Mesenchymal stem cell (in vitro differentiated cells and primary cell): ENCODE measurements around the gene CERS6.

Experiments
- DNase-seq: peaks from one replicate; pipeline ENCODE4 v3.0.0-alpha.2; 2013
- H2AFZ ChIP-seq: one replicate; pipeline ENCODE4 v1.6.1; 2013; ENCODE audit warnings: low read depth, mild to moderate bottlenecking, control low read depth, inconsistent platforms, low read length, moderate library complexity
- H2AK5ac ChIP-seq: 2 replicates; pipeline ENCODE4 v1.6.1; 2013; ENCODE audit warnings: low read length, moderate library complexity, mild to moderate bottlenecking, inconsistent platforms; ENCODE audit not compliant: severe bottlenecking
- H2BK120ac ChIP-seq: one replicate; pipeline ENCODE4 v1.6.1; 2013; ENCODE audit warnings: low read depth, mild to moderate bottlenecking, inconsistent platforms, low read length, moderate library complexity
- H2BK12ac ChIP-seq, 2 experiments: one replicate each; pipeline ENCODE4 v1.6.1; 2013; ENCODE audit warnings: inconsistent platforms in 2 of 2, low read length in 2 of 2, mild to moderate bottlenecking in 2 of 2, moderate library complexity in 2 of 2, control low read depth in 1 of 2
- H2BK15ac ChIP-seq: one replicate; pipeline ENCODE4 v1.6.1; 2013; ENCODE audit warnings: mild to moderate bottlenecking, low read depth, inconsistent platforms; ENCODE audit not compliant: poor library complexity, severe bottlenecking
- H2BK5ac ChIP-seq: 2 replicates; pipeline ENCODE4 v1.6.1; 2013; ENCODE audit warnings: low read depth, mild to moderate bottlenecking, low read length, control low read depth, inconsistent platforms; ENCODE audit not compliant: poor library complexity, severe bottlenecking
- H3K14ac ChIP-seq, 2 experiments: one replicate each; pipeline ENCODE4 v1.6.1; 2013; ENCODE audit warnings: inconsistent platforms in 2 of 2, low read length in 2 of 2, control low read depth in 1 of 2, mild to moderate bottlenecking in 1 of 2, moderate library complexity in 1 of 2
- H3K18ac ChIP-seq, 2 experiments: one replicate each; pipeline ENCODE4 v1.6.1; 2013; ENCODE audit warnings: inconsistent platforms in 2 of 2, low read length in 2 of 2, control low read depth in 1 of 2, low read depth in 1 of 2, mild to moderate bottlenecking in 1 of 2
- H3K23ac ChIP-seq, 2 experiments: one replicate each; pipeline ENCODE4 v1.6.1; 2013; ENCODE audit warnings: inconsistent platforms in 2 of 2, low read length in 2 of 2, mild to moderate bottlenecking in 2 of 2, moderate library complexity in 2 of 2, control low read depth in 1 of 2
- H3K27ac ChIP-seq: 2 replicates; pipeline ENCODE4 v1.5.1; 2013; ENCODE audit warnings: mild to moderate bottlenecking, moderate library complexity, low read length, control low read depth, inconsistent platforms; ENCODE audit not compliant: poor library complexity, severe bottlenecking
- H3K27me3 ChIP-seq, 2 experiments: 2 replicates each; pipeline versions ENCODE4 v1.6.1 to v1.7.0; 2013; ENCODE audit warnings: low read length in 2 of 2, mild to moderate bottlenecking in 2 of 2, moderate library complexity in 2 of 2, control low read depth in 1 of 2, inconsistent platforms in 1 of 2; ENCODE audit not compliant: control insufficient read depth in 1 of 2, insufficient read depth in 1 of 2
- H3K36me3 ChIP-seq, 2 experiments: 2 replicates each; pipeline versions ENCODE4 v1.6.1 to v1.7.0; 2013; ENCODE audit warnings: low read length in 2 of 2, control low read depth in 1 of 2, inconsistent platforms in 1 of 2, low read depth in 1 of 2, mild to moderate bottlenecking in 1 of 2; ENCODE audit not compliant: insufficient read depth in 2 of 2, control insufficient read depth in 1 of 2
- H3K4ac ChIP-seq, 2 experiments: one replicate each; pipeline ENCODE4 v1.6.1; 2013; ENCODE audit warnings: inconsistent platforms in 2 of 2, low read length in 2 of 2, mild to moderate bottlenecking in 2 of 2, moderate library complexity in 2 of 2, control low read depth in 1 of 2, low read depth in 1 of 2
- H3K4me1 ChIP-seq: 2 replicates; pipeline ENCODE4 v1.6.1; 2013; ENCODE audit warnings: low read depth, low read length, control low read depth; ENCODE audit not compliant: control insufficient read depth, insufficient read depth
- H3K4me2 ChIP-seq: 2 replicates; pipeline ENCODE4 v1.6.1; 2013; ENCODE audit warnings: low read length, mild to moderate bottlenecking, inconsistent platforms; ENCODE audit not compliant: poor library complexity, severe bottlenecking
- H3K4me3 ChIP-seq, 2 experiments: 2 replicates each; pipeline versions ENCODE4 v1.5.1 to v1.7.0; 2013; ENCODE audit warnings: low read length in 2 of 2, mild to moderate bottlenecking in 2 of 2, control low read depth in 1 of 2, low read depth in 1 of 2; ENCODE audit not compliant: insufficient read depth in 1 of 2
- H3K79me1 ChIP-seq: replicated peaks from 2 replicates; pipeline ENCODE4 v1.6.1; 2013; ENCODE audit warnings: mild to moderate bottlenecking, control low read depth, low read length, inconsistent platforms; ENCODE audit not compliant: poor library complexity, severe bottlenecking
- H3K9ac ChIP-seq: 2 replicates; pipeline ENCODE4 v1.7.0; 2013; ENCODE audit warnings: mild to moderate bottlenecking, low read length, moderate library complexity
- H3K9me3 ChIP-seq: 2 replicates; pipeline ENCODE4 v1.7.0; 2013; ENCODE audit warnings: mild to moderate bottlenecking, low read length; ENCODE audit not compliant: control insufficient read depth
- H4K8ac ChIP-seq: one replicate; pipeline ENCODE4 v1.6.1; 2013; ENCODE audit warnings: inconsistent platforms, mild to moderate bottlenecking, low read length, moderate library complexity
- H4K91ac ChIP-seq: one replicate; pipeline ENCODE4 v1.6.1; 2013; ENCODE audit warnings: mild to moderate bottlenecking, low read length, inconsistent platforms
- WGBS: methylation state at CpG from one replicate; pipeline ENCODE4 v1.1.7; 2013; ENCODE audit warnings: mixed read lengths; 5-methylcytosine and 5-hydroxymethylcytosine counted together

The CERS6 gene

DNA sequence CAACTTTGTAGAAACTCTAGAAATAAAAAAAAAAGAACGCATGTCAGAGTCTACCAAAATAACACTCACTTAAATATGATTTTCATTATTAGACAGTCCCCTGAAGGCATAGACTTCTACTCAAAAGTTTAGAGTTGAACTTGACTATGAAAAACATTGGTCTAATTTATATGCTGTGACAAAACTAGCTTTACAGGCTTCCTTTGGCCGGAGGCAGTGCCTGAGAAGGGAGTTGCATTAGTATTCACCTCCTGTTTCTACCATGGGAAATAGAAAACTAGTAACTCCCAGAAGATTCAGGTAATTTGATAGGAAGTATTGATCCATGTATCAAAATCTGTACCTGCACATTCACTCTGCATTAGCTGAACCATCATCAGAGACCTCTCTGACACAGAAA lies 182.9 kb downstream of the CERS6 start:
- H3K23ac ChIP-seq, result no peak overlapping the region
- H3K14ac ChIP-seq, result no peak overlapping the region
- no peak overlapping the region for H2AFZ ChIP-seq
- H3K9ac ChIP-seq, result no peak overlapping the region
- DNase-seq, result no peak
- no peak overlapping the region for H4K91ac ChIP-seq
- H3K4ac ChIP-seq, result no peak overlapping the region
- H2BK5ac ChIP-seq, result no peak overlapping the region
- H3K36me3 ChIP-seq, result no peaks in the 10 kb centered on the region
- H3K27ac ChIP-seq, result no peak overlapping the region
- H2AK5ac ChIP-seq, result no peak overlapping the region
- H2BK15ac ChIP-seq, result no peak overlapping the region
- H2BK12ac ChIP-seq, result no peak overlapping the region
- WGBS, result no CpG with 5 or more reads among the region's 2 CpGs
- H4K8ac ChIP-seq, result no peak overlapping the region
- no peaks in the 10 kb centered on the region for H3K9me3 ChIP-seq
- peaks cover 11% of the 10 kb centered on the region for H3K79me1 ChIP-seq
- H3K4me2 ChIP-seq, result no peak overlapping the region
- H3K4me3 ChIP-seq, result no peak overlapping the region
- no peak overlapping the region for H3K18ac ChIP-seq
- H2BK120ac ChIP-seq, result no peak overlapping the region
- H3K27me3 ChIP-seq, result no peaks in the 10 kb centered on the region
- peaks cover 2% of the 10 kb centered on the region for H3K4me1 ChIP-seq

- Histone ChIP-seq H3K18ac (no peak overlapping the region), H4K8ac (no peak overlapping the region), H3K23ac (no peak overlapping the region), H2AFZ (no peak overlapping the region), H2AK5ac (no peak overlapping the region), H3K4ac (no peak overlapping the region), H3K27me3 (no peaks in the 10 kb centered on the region), H4K91ac (no peak overlapping the region), H2BK5ac (no peak overlapping the region), H3K9ac (no peak overlapping the region), H3K4me3 (no peak overlapping the region), H3K27ac (no peak overlapping the region), H2BK12ac (peak overlapping the region in 1 of 2 experiments; percentile 42), H3K79me1 (peaks cover 13% of the 10 kb centered on the region), H2BK120ac (no peak overlapping the region), H3K4me1 (peaks cover 2% of the 10 kb centered on the region), H2BK15ac (no peak overlapping the region), H3K14ac (no peak overlapping the region), H3K4me2 (no peak overlapping the region), H3K9me3 (no peaks in the 10 kb centered on the region), H3K36me3 (no peaks in the 10 kb centered on the region)
- WGBS, result 0% methylated on average over 2 of the region's 3 CpGs
- peak; percentile 94 for DNase-seq
These were observed 183.4 kb downstream of the CERS6 start for GRCh38 chr2:168639441-168639898.

GRCh38 chr2:168640039-168640438 lies 184.0 kb downstream of the CERS6 start:
- no peak overlapping the region for H3K23ac ChIP-seq
- no peak overlapping the region for H3K27ac ChIP-seq
- no peak overlapping the region for H2AFZ ChIP-seq
- H4K8ac ChIP-seq, result no peak overlapping the region
- H2BK120ac ChIP-seq, result no peak overlapping the region
- H3K4me2 ChIP-seq, result no peak overlapping the region
- peaks cover 13% of the 10 kb centered on the region for H3K79me1 ChIP-seq
- H2BK12ac ChIP-seq, result peak overlapping the region; percentile 81 to 88
- H3K4me3 ChIP-seq, result no peak overlapping the region
- H2BK15ac ChIP-seq, result no peak overlapping the region
- WGBS, result 80% methylated on average over 1 of the region's 3 CpGs
- H3K18ac ChIP-seq, result peak overlapping the region; percentile 48 to 93
- no peaks in the 10 kb centered on the region for H3K36me3 ChIP-seq
- H3K4ac ChIP-seq, result no peak overlapping the region
- H3K9ac ChIP-seq, result no peak overlapping the region
- no peaks in the 10 kb centered on the region for H3K27me3 ChIP-seq
- H3K14ac ChIP-seq, result no peak overlapping the region
- no peak overlapping the region for H2BK5ac ChIP-seq
- no peak for DNase-seq
- no peak overlapping the region for H4K91ac ChIP-seq
- H2AK5ac ChIP-seq, result no peak overlapping the region
- peaks cover 2% of the 10 kb centered on the region for H3K4me1 ChIP-seq
- no peaks in the 10 kb centered on the region for H3K9me3 ChIP-seq

DNA sequence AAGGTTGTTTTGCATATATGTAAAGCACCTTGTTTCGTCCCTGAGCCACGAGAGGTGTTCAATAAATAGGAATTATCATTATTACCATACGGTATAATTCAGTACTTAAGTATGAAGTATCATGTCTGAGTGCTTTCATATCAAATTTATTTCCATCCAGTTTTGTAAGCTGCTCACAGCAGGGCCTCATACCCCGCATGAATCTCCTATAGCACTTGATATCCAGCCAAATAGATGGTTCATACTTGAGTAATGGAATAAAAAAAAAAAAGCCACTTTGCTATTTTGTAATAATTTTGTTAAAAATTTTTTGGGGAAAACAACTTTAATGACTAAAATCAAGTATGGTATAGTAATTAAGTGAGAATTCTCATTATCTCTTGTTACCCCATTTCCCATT lies 185.6 kb downstream of the CERS6 start:
- no peak overlapping the region for H4K8ac ChIP-seq
- peaks cover 2% of the 10 kb centered on the region for H3K4me1 ChIP-seq
- no peak overlapping the region for H2AFZ ChIP-seq
- H3K23ac ChIP-seq, result no peak overlapping the region
- no peak overlapping the region for H2BK5ac ChIP-seq
- no peak overlapping the region for H3K27ac ChIP-seq
- no peaks in the 10 kb centered on the region for H3K36me3 ChIP-seq
- no peaks in the 10 kb centered on the region for H3K9me3 ChIP-seq
- H3K79me1 ChIP-seq, result peaks cover 12% of the 10 kb centered on the region
- no peak overlapping the region for H3K4me3 ChIP-seq
- no peak overlapping the region for H2AK5ac ChIP-seq
- H2BK120ac ChIP-seq, result no peak overlapping the region
- H3K9ac ChIP-seq, result no peak overlapping the region
- H2BK15ac ChIP-seq, result no peak overlapping the region
- DNase-seq, result no peak
- H2BK12ac ChIP-seq, result no peak overlapping the region
- H3K18ac ChIP-seq, result no peak overlapping the region
- no peak overlapping the region for H3K4me2 ChIP-seq
- H3K4ac ChIP-seq, result no peak overlapping the region
- no CpG with 5 or more reads among the region's 4 CpGs for WGBS
- no peaks in the 10 kb centered on the region for H3K27me3 ChIP-seq
- no peak overlapping the region for H4K91ac ChIP-seq
- no peak overlapping the region for H3K14ac ChIP-seq
